Central memory CD8-positive, alpha-beta T cell (primary cell): ENCODE measurements around the gene SPCS3.
"Not testable (repeated sequence)": the region's sequence is repeated elsewhere in the genome, so short reads cannot be mapped to it uniquely, and the experiment has no call there.

Source experiments
- ATAC-seq: fragments of 150-1000 bp; cut with Tn5 transposase; replicated peaks from 2 replicates; pipeline ENCODE4 v1.10.0; 2022; ENCODE audit warnings: mild to moderate bottlenecking, moderate FRiP score, moderate number of reproducible peaks; ENCODE audit not compliant: poor library complexity, severe bottlenecking; ENCODE audit errors: extremely low read depth
- DNase-seq, 2 donors: peaks; one replicate each; pipeline ENCODE4 v3.0.0; 2021; ENCODE audit warnings: low spot score in 2 of 2
- H3K27ac Mint-ChIP-seq: one replicate; pipeline ENCODE4 v1.8.0; 2022; ENCODE audit warnings: low read depth, mild to moderate bottlenecking, moderate library complexity, mixed read lengths
- H3K27me3 Mint-ChIP-seq: one replicate; pipeline ENCODE4 v1.8.0; 2022; ENCODE audit warnings: mixed read lengths
- H3K36me3 Mint-ChIP-seq: one replicate; pipeline ENCODE4 v1.8.0; 2022; ENCODE audit warnings: mild to moderate bottlenecking, moderate library complexity, mixed read lengths; ENCODE audit not compliant: insufficient read depth
- H3K4me1 Mint-ChIP-seq: one replicate; pipeline ENCODE4 v1.8.0; 2022; ENCODE audit warnings: mixed read lengths
- H3K4me3 Mint-ChIP-seq: one replicate; pipeline ENCODE4 v1.8.0; 2022; ENCODE audit warnings: mild to moderate bottlenecking, moderate library complexity, mixed read lengths
- H3K9me3 Mint-ChIP-seq: one replicate; pipeline ENCODE4 v1.8.0; 2022; ENCODE audit warnings: mixed read lengths

The SPCS3 gene

GRCh38 chr4:176319704-176320339, at the start of gene SPCS3:
Gene SPCS3 (plus strand): TSS chr4:176319966. CDS start chr4:176320077, 111 bp downstream.
- Mint-ChIP-seq H3K9me3 (no peaks in the 10 kb centered on the region), H3K4me3 (peak within 1 kb of the TSS; percentile 84), H3K27me3 (no peaks in the 10 kb centered on the region), H3K27ac (peak within 1 kb of the TSS; percentile 97), H3K4me1 (peaks cover 40% of the 10 kb centered on the region), H3K36me3 (peaks cover 12% of the 10 kb centered on the region)
- DNase-seq = peak; percentile 87 to 90
- ATAC-seq = peak; percentile 82

GRCh38 chr4:176270669-176271068, 49.1 kb upstream of the SPCS3 start:
- Mint-ChIP-seq H3K9me3 (no peaks in the 10 kb centered on the region), H3K4me3 (no peak overlapping the region), H3K4me1 (no peaks in the 10 kb centered on the region), H3K27me3 (peaks cover 24% of the 10 kb centered on the region), H3K27ac (no peak overlapping the region), H3K36me3 (no peaks in the 10 kb centered on the region)
- ATAC-seq (no peak), DNase-seq (no peak)

GRCh38 chr4:176271749-176272148, 48.0 kb upstream of the SPCS3 start:
- no peak overlapping the region for H3K27ac Mint-ChIP-seq
- DNase-seq (no peak), ATAC-seq (no peak)
- no peaks in the 10 kb centered on the region for H3K36me3 Mint-ChIP-seq
- no peak overlapping the region for H3K4me3 Mint-ChIP-seq
- H3K4me1 Mint-ChIP-seq = no peaks in the 10 kb centered on the region
- peaks cover 26% of the 10 kb centered on the region for H3K27me3 Mint-ChIP-seq
- no peaks in the 10 kb centered on the region for H3K9me3 Mint-ChIP-seq

GRCh38 chr4:176272799-176273198, 47.0 kb upstream of the SPCS3 start:
- Mint-ChIP-seq H3K36me3 (no peaks in the 10 kb centered on the region), H3K27ac (no peak overlapping the region), H3K4me1 (peaks cover 6% of the 10 kb centered on the region), H3K4me3 (no peak overlapping the region), H3K27me3 (peaks cover 35% of the 10 kb centered on the region), H3K9me3 (no peaks in the 10 kb centered on the region)
- DNase-seq = no peak
- ATAC-seq = no peak

DNA sequence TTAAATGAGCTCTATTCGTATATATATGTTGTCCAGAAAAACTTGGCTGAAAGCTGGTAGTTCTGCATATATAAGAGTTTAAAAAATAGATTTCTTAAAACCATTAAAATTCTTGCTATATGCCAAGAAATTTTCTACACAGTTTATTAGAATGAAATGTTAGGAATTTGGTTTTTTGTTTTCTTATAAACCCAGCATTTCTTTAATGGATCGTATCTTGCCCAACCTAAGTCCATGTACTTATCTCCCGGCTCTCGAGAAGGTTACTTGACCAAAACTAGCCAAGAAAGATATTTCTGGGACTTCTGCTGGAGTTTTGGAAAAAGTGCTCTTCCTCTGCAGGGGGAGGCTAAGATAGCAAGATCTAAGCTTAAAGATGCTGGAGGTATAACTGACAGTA, 46.0 kb upstream of the SPCS3 start:
- Mint-ChIP-seq H3K4me1 (peaks cover 6% of the 10 kb centered on the region), H3K36me3 (no peaks in the 10 kb centered on the region), H3K27me3 (peaks cover 37% of the 10 kb centered on the region), H3K9me3 (no peaks in the 10 kb centered on the region), H3K4me3 (no peak overlapping the region), H3K27ac (no peak overlapping the region)
- no peak for ATAC-seq
- no peak for DNase-seq

DNA sequence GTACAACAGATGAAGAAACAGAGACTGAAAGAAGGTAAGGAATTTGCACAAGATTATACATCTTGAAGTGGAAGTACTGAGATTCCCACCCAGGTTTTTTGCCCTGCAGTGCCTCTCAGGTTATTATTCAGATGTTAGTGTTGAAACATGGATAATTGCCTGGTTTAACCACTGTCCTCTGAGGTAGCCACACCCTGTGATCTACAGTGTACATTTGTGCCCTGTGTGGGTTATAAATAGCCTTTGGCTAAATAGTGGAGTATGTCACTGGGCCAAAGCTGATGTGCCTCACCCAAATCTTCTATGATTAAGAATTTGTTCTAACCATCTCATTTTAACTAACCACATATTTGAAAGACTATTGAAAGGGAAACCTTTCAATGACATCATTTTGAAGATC, 45.3 kb upstream of the SPCS3 start:
- H3K9me3 Mint-ChIP-seq = no peaks in the 10 kb centered on the region
- ATAC-seq = no peak
- no peak overlapping the region for H3K4me3 Mint-ChIP-seq
- no peak for DNase-seq
- no peak overlapping the region for H3K27ac Mint-ChIP-seq
- peaks cover 6% of the 10 kb centered on the region for H3K4me1 Mint-ChIP-seq
- peaks cover 38% of the 10 kb centered on the region for H3K27me3 Mint-ChIP-seq
- H3K36me3 Mint-ChIP-seq = no peaks in the 10 kb centered on the region

- Mint-ChIP-seq H3K4me1 (peaks cover 6% of the 10 kb centered on the region), H3K27ac (no peak overlapping the region), H3K4me3 (no peak overlapping the region), H3K27me3 (peaks cover 56% of the 10 kb centered on the region), H3K36me3 (no peaks in the 10 kb centered on the region), H3K9me3 (peaks cover 5% of the 10 kb centered on the region)
- ATAC-seq = no peak
- DNase-seq = no peak
Observed at GRCh38 chr4:176276710-176277109, 43.1 kb upstream of the SPCS3 start.

GRCh38 chr4:176277162-176277904, 42.4 kb upstream of the SPCS3 start:
- ATAC-seq (no peak), DNase-seq (no peak)
- Mint-ChIP-seq H3K4me3 (no peak overlapping the region), H3K4me1 (peaks cover 6% of the 10 kb centered on the region), H3K27me3 (peaks cover 50% of the 10 kb centered on the region), H3K36me3 (no peaks in the 10 kb centered on the region), H3K27ac (no peak overlapping the region), H3K9me3 (peaks cover 5% of the 10 kb centered on the region)

GRCh38 chr4:176279560-176279959, 40.2 kb upstream of the SPCS3 start:
- H3K4me1 Mint-ChIP-seq, H3K4me3 Mint-ChIP-seq, H3K36me3 Mint-ChIP-seq, H3K27ac Mint-ChIP-seq, H3K9me3 Mint-ChIP-seq, ATAC-seq, DNase-seq: not testable (repeated sequence)
- peaks cover 44% of the 10 kb centered on the region for H3K27me3 Mint-ChIP-seq

GRCh38 chr4:176286728-176287127, 33.0 kb upstream of the SPCS3 start:
- Mint-ChIP-seq H3K4me3 (no peak overlapping the region), H3K36me3 (no peaks in the 10 kb centered on the region), H3K9me3 (no peaks in the 10 kb centered on the region), H3K27me3 (no peaks in the 10 kb centered on the region), H3K27ac (no peak overlapping the region), H3K4me1 (no peaks in the 10 kb centered on the region)
- no peak for DNase-seq
- ATAC-seq = no peak

GRCh38 chr4:176287546-176287945, 32.2 kb upstream of the SPCS3 start:
- DNase-seq (no peak), ATAC-seq (no peak)
- no peaks in the 10 kb centered on the region for H3K27me3 Mint-ChIP-seq
- no peak overlapping the region for H3K27ac Mint-ChIP-seq
- no peaks in the 10 kb centered on the region for H3K4me1 Mint-ChIP-seq
- no peaks in the 10 kb centered on the region for H3K9me3 Mint-ChIP-seq
- no peaks in the 10 kb centered on the region for H3K36me3 Mint-ChIP-seq
- H3K4me3 Mint-ChIP-seq = no peak overlapping the region

DNA sequence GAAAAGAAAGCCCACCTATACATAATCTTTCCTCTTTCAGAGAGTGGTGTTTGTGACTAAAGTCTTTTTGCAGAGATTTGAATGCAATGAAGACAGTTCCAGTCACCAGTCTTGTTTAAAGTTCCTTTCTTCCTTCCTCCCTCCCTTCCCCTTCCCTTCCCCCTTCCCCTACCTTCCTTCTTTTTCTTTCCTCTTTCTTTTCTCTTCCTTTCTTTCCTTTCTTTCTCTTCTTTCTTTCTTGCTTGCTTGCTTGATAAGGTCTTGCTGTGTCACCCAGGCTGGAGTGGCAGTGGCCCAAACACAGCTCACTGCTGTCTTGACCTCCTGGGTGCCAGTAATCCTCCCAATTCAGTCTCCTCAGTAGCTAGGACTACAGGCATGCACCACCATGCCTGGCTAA, 31.7 kb upstream of the SPCS3 start:
- no peaks in the 10 kb centered on the region for H3K27me3 Mint-ChIP-seq
- no peaks in the 10 kb centered on the region for H3K4me1 Mint-ChIP-seq
- no peaks in the 10 kb centered on the region for H3K9me3 Mint-ChIP-seq
- no peak overlapping the region for H3K27ac Mint-ChIP-seq
- ATAC-seq (no peak), DNase-seq (no peak)
- H3K36me3 Mint-ChIP-seq = no peaks in the 10 kb centered on the region
- H3K4me3 Mint-ChIP-seq = no peak overlapping the region

- H3K36me3 Mint-ChIP-seq = no peaks in the 10 kb centered on the region
- DNase-seq (no peak), ATAC-seq (no peak)
- H3K4me3 Mint-ChIP-seq = no peak overlapping the region
- no peaks in the 10 kb centered on the region for H3K27me3 Mint-ChIP-seq
- H3K9me3 Mint-ChIP-seq = no peaks in the 10 kb centered on the region
- H3K4me1 Mint-ChIP-seq = no peaks in the 10 kb centered on the region
- no peak overlapping the region for H3K27ac Mint-ChIP-seq
Observed at GRCh38 chr4:176289561-176289960, 30.2 kb upstream of the SPCS3 start.
